ENCODE data around the gene UFD1.
"Not testable (repeated sequence)": the region's sequence is repeated elsewhere in the genome, so short reads cannot be mapped to it uniquely, and the experiment has no call there.

Gene UFD1

GRCh38 chr22:19446603-19447329 is 32.2 kb downstream of the UFD1 start:
- DNase-seq = no peak

- DNase-seq = not testable (repeated sequence)
These were observed 33.6 kb downstream of the UFD1 start for GRCh38 chr22:19445279-19445982.

GRCh38 chr22:19443544-19444211 is 35.3 kb downstream of the UFD1 start:
- no peak for DNase-seq

- DNase-seq = no peak
These were observed 36.8 kb downstream of the UFD1 start for GRCh38 chr22:19442166-19442565.

GRCh38 chr22:19440411-19441195 is 38.4 kb downstream of the UFD1 start:
- DNase-seq = no peak

GRCh38 chr22:19438298-19438697 is 40.7 kb downstream of the UFD1 start:
- peak; percentile 17 for DNase-seq

- not testable (repeated sequence) for DNase-seq
These were observed 42.4 kb downstream of the UFD1 start for GRCh38 chr22:19436444-19437161.

- no peak for DNase-seq
These were observed 44.0 kb downstream of the UFD1 start for GRCh38 chr22:19434829-19435580.

- no peak for DNase-seq
These were observed 44.6 kb downstream of the UFD1 start for GRCh38 chr22:19434401-19434800.

- DNase-seq = peak; percentile 67
These were observed 46.7 kb downstream of the UFD1 start, which contains the start of gene MRPL40 for GRCh38 chr22:19432133-19432851. Gene MRPL40 (plus strand): TSS chr22:19432545. CDS start chr22:19432555, 10 bp downstream.

GRCh38 chr22:19431649-19432132 is 47.3 kb downstream of the UFD1 start, which contains the start of gene HIRA:
Gene HIRA (minus strand): TSS chr22:19431733. CDS start chr22:19431476, 257 bp downstream.
- peak; percentile 12 for DNase-seq

GRCh38 chr22:19430890-19431541 is 48.0 kb downstream of the UFD1 start:
- DNase-seq = no peak

GRCh38 chr22:19429950-19430889 is 48.8 kb downstream of the UFD1 start:
- no peak for DNase-seq

GRCh38 chr22:19424186-19424500 is 54.9 kb downstream of the UFD1 start:
- no peak for DNase-seq

GRCh38 chr22:19422440-19423301 is 56.3 kb downstream of the UFD1 start:
- DNase-seq = no peak

- no peak for DNase-seq
These were observed 58.7 kb downstream of the UFD1 start for GRCh38 chr22:19420321-19420720.

- no peak for DNase-seq
These were observed 59.4 kb downstream of the UFD1 start for GRCh38 chr22:19419464-19420178.

Measured in NCI-H510A treated with DMSO at 0.1 percent for 48 hours (cell line).